ENCODE data around the gene PLPPR2. TPM values are rescaled to one million over a fixed set of nuclear protein-coding genes. Genes with fewer than 3 reads are reported as not detected.
A peak's percentile ranks its signal among the peaks of the same experiment; 100 is the strongest.
"Not testable (repeated sequence)": the region's sequence is repeated elsewhere in the genome, so short reads cannot be mapped to it uniquely, and the experiment has no call there.

The PLPPR2 gene
- total RNA-seq, 1 experiment from 2014 or later: 19.5 TPM

DNA sequence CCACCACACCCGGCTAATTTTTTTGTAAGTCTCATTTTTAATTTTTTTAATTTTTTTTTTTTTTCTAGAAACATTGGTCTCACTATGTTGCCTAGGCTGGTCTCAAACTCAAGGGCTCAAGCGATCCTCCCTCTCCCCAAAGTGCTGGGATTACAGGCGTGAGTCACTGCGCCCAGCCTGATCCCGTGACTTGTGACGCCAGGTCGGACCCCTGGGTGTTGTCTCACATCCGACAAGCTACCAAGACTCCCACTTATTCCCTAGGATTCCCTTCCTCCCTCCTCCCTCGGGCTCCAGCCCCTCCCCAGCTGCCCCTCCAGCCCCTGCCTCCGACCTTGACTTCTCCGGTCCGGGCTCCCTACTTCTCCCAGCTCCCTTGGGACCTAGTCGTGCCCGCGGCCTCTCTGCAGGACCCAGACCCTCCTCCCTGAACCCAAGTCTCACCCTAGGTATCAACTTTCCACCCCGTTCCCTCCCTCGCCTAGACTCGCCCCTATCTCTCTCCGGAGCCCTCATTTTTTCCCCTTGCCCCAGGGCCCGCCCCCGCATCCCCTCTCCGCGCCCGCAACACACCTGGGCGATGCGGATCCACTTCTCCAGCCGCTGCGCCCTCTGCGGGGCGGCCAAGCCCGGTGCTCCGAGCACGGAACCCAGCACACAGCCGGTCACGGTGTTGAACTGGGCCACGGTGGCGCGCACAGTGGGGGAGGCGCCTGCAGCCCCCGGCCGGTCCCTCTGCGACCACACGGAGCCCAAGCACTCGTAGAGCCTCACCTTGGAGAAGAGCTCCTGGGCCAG, 50.8 kb downstream of the PLPPR2 start:
- Mint-ChIP-seq H3K4me3 (ENCODE audit: unreplicated experiment) (peak overlapping the region; percentile 41), H3K9me3 (ENCODE audit: unreplicated experiment) (no peaks in the 10 kb centered on the region), H3K4me1 (ENCODE audit: insufficient read depth, unreplicated experiment) (no peaks in the 10 kb centered on the region), H3K36me3 (ENCODE audit: insufficient read depth, unreplicated experiment) (no peaks in the 10 kb centered on the region), H3K27me3 (ENCODE audit: insufficient read depth, unreplicated experiment) (no peaks in the 10 kb centered on the region), H3K27ac (ENCODE audit: low read depth, unreplicated experiment) (no peak overlapping the region)
- TF ChIP-seq, protein P1, sequence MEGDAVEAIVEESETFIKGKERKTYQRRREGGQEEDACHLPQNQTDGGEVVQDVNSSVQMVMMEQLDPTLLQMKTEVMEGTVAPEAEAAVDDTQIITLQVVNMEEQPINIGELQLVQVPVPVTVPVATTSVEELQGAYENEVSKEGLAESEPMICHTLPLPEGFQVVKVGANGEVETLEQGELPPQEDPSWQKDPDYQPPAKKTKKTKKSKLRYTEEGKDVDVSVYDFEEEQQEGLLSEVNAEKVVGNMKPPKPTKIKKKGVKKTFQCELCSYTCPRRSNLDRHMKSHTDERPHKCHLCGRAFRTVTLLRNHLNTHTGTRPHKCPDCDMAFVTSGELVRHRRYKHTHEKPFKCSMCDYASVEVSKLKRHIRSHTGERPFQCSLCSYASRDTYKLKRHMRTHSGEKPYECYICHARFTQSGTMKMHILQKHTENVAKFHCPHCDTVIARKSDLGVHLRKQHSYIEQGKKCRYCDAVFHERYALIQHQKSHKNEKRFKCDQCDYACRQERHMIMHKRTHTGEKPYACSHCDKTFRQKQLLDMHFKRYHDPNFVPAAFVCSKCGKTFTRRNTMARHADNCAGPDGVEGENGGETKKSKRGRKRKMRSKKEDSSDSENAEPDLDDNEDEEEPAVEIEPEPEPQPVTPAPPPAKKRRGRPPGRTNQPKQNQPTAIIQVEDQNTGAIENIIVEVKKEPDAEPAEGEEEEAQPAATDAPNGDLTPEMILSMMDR (IDR thresholded peaks at IDR 0.05; ENCODE audit: unreplicated experiment): peak; percentile 40
- ChIA-PET POLR2A (interaction anchor here (0.6 to 0.9 kb wide), 3 partner anchors 24 to 578 kb away, joined by 3 read pairs; partner anchors contain the start of gene PRKCSH), CTCF (interaction anchor here (0.5 to 1.6 kb wide), 8 partner anchors 12 to 162 kb away, joined by 3 to 13 read pairs (median 4); partner anchors contain the start of gene TSPAN16)
- no TSS peak for BruUV-seq (replicated peaks)
- intact Hi-C loops (cut with micrococcal nuclease): no loop called here
- DNase-seq (ENCODE audit: unreplicated experiment): peak; percentile 49

DNA sequence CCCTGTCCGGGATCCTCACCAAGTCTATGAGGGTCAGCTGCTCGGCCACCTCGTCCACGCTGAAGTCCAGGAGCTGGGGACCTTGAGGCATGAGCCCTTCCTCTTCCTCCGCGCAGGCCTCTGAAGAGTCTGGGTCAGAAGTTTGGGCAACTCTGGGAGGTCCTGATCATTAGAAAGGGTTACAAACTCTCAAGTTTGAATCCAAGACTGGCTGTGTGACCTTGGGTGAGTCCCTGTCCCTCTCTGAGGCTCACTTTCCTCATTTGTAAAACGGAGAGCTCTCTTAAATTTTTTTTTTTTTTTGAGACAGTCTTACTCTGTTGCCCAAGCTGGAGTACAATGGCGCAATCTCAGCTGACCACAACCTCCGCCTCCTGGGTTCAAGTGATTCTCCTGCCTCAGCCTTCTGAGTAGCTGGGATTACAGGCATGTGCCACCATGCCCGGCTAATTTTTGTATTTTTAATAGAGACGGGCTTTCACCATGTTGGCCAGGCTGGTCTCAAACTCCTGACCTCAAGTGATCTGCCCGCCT, 51.5 kb downstream of the PLPPR2 start:
- ChIA-PET POLR2A (interaction anchor here (0.8 to 0.9 kb wide), 2 partner anchors 25 to 29 kb away, joined by 3 read pairs; partner anchors contain the start of gene PRKCSH), CTCF (interaction anchor here (0.6 to 1.6 kb wide), 7 partner anchors 10 to 125 kb away, joined by 3 to 13 read pairs (median 3); partner anchors contain the start of gene RGL3)
- BruUV-seq (replicated peaks); H3K27ac Mint-ChIP-seq (ENCODE audit: low read depth, unreplicated experiment); H3K4me3 Mint-ChIP-seq (ENCODE audit: unreplicated experiment); H3K4me1 Mint-ChIP-seq (ENCODE audit: insufficient read depth, unreplicated experiment); intact Hi-C loops (cut with micrococcal nuclease); H3K36me3 Mint-ChIP-seq (ENCODE audit: insufficient read depth, unreplicated experiment); H3K27me3 Mint-ChIP-seq (ENCODE audit: insufficient read depth, unreplicated experiment); H3K9me3 Mint-ChIP-seq (ENCODE audit: unreplicated experiment): not testable (repeated sequence)
- peak; percentile 32 for DNase-seq (ENCODE audit: unreplicated experiment)

DNA sequence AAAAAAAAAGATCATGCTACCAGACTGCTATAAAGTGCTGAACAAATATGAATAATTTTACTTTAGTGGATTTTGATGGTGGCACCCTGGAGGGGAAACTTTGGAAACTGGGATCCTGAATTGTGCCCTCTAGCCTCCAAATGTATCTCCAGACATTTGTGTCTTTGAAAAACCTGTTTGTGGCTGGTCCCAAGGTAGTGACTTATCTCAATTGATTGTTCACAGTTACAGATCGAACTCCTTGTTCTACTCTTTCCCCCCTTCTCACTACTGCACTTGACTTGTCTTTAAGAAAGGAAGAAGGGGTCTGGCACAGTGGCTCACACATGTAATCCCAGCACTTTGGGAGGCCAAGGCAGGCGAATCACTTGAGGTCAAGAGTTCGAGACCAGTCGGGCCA, 53.4 kb downstream of the PLPPR2 start:
- Mint-ChIP-seq H3K4me1 (ENCODE audit: insufficient read depth, unreplicated experiment) (no peaks in the 10 kb centered on the region), H3K27me3 (ENCODE audit: insufficient read depth, unreplicated experiment) (no peaks in the 10 kb centered on the region), H3K27ac (ENCODE audit: low read depth, unreplicated experiment) (no peak overlapping the region), H3K4me3 (ENCODE audit: unreplicated experiment) (no peak overlapping the region), H3K9me3 (ENCODE audit: unreplicated experiment) (no peaks in the 10 kb centered on the region), H3K36me3 (ENCODE audit: insufficient read depth, unreplicated experiment) (no peaks in the 10 kb centered on the region)
- intact Hi-C loops (cut with micrococcal nuclease): no loop called here
- CTCF ChIA-PET: no interaction called here
- no TSS peak for BruUV-seq (replicated peaks)
- POLR2A ChIA-PET: no interaction called here
- no peak for DNase-seq (ENCODE audit: unreplicated experiment)
- TF ChIP-seq, protein P1 (IDR thresholded peaks at IDR 0.05; ENCODE audit: unreplicated experiment): no peak

DNA sequence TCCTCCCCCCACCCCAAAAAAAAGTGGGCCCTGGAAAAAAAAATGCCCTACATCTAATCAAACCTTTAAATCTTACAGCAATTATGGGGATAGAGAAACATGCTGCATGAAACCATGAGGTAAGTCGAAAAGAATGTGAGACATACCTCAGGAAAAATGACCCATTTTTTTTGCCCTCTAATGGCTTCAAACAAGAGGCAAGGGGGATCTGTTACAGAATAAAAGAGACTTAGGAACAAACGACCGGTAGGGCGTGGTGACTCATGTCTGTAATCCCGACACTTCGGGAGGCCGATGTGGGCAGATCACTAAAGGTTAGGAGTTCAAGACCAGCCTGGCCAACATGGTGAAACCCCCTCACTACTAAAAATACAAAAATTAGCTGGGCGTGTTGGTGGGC, 55.5 kb downstream of the PLPPR2 start:
- ChIA-PET CTCF (no interaction called here), POLR2A (no interaction called here)
- no peaks in the 10 kb centered on the region for H3K27me3 Mint-ChIP-seq (ENCODE audit: insufficient read depth, unreplicated experiment)
- intact Hi-C loops (cut with micrococcal nuclease): no loop called here
- no peaks in the 10 kb centered on the region for H3K36me3 Mint-ChIP-seq (ENCODE audit: insufficient read depth, unreplicated experiment)
- H3K4me1 Mint-ChIP-seq (ENCODE audit: insufficient read depth, unreplicated experiment): no peaks in the 10 kb centered on the region
- BruUV-seq (replicated peaks): no TSS peak
- DNase-seq (ENCODE audit: unreplicated experiment): no peak
- no peak overlapping the region for H3K27ac Mint-ChIP-seq (ENCODE audit: low read depth, unreplicated experiment)
- TF ChIP-seq, protein P1 (IDR thresholded peaks at IDR 0.05; ENCODE audit: unreplicated experiment): no peak
- H3K9me3 Mint-ChIP-seq (ENCODE audit: unreplicated experiment): no peaks in the 10 kb centered on the region
- H3K4me3 Mint-ChIP-seq (ENCODE audit: unreplicated experiment): no peak overlapping the region

All from MCF 10A (cell line).